ENCODE results near the gene COL28A1. TPM values are rescaled to one million over a fixed set of nuclear protein-coding genes. Genes with fewer than 3 reads are reported as not detected.

The COL28A1 gene
- total RNA-seq, 8 experiments from 2014 or later = 0.10 to 3.4 (median 0.98) TPM; not detected in 1

- in situ Hi-C loops (cut with MboI; ENCODE audit: low pct_unique_long_range_greater_than_20kb in 2 of 9, low sequenced_read_pairs in 9 of 9, unreplicated experiment in 9 of 9) = no loop called here
- ATAC-seq (replicated peaks in 6 of 8) = peak in 1 of 8 experiments; percentile 26
- Histone ChIP-seq H3K4me3 (no peak overlapping the region), H3K4me1 (replicated peaks in 1 of 2) (no peaks in the 10 kb centered on the region), H3K27ac (no peak overlapping the region)
- WGBS, 10 experiments = 0 to 69% (median 33%) methylated on average over 1 to 2 of the region's 2 CpGs; no CpG with 5 or more reads in 1 of the 10 experiments
These were observed 208.2 kb downstream of the COL28A1 start for GRCh38 chr7:7327423-7327822.

GRCh38 chr7:7324698-7325097 is 211.0 kb downstream of the COL28A1 start:
- 0 to 100% (median 63%) methylated on average over 1 to 3 of the region's 3 CpGs; no CpG with 5 or more reads in 4 of the 10 experiments for WGBS, 10 experiments
- Histone ChIP-seq H3K4me1 (replicated peaks in 1 of 2) (no peaks in the 10 kb centered on the region), H3K27ac (no peak overlapping the region), H3K4me3 (no peak overlapping the region)
- ATAC-seq (replicated peaks in 6 of 8) = no peak
- in situ Hi-C loops (cut with MboI; ENCODE audit: low pct_unique_long_range_greater_than_20kb in 2 of 9, low sequenced_read_pairs in 9 of 9, unreplicated experiment in 9 of 9) = no loop called here

- H3K27ac ChIP-seq = no peak overlapping the region
- ATAC-seq (replicated peaks in 6 of 8) = no peak
- in situ Hi-C loops (cut with MboI; ENCODE audit: low pct_unique_long_range_greater_than_20kb in 2 of 9, low sequenced_read_pairs in 9 of 9, unreplicated experiment in 9 of 9) = no loop called here
- 14 to 100% (median 72%) methylated on average over 1 to 2 of the region's 2 CpGs; no CpG with 5 or more reads in 4 of the 10 experiments for whole genome bisulfite sequencing, 10 experiments
- no peak overlapping the region for H3K4me3 ChIP-seq
- H3K4me1 ChIP-seq (replicated peaks in 1 of 2) = no peaks in the 10 kb centered on the region
These were observed 211.8 kb downstream of the COL28A1 start for GRCh38 chr7:7323921-7324320.

GRCh38 chr7:7323352-7323751 is 212.3 kb downstream of the COL28A1 start:
- no peak overlapping the region for H3K4me3 ChIP-seq
- no peak for ATAC-seq (replicated peaks in 6 of 8)
- in situ Hi-C loops (cut with MboI; ENCODE audit: low pct_unique_long_range_greater_than_20kb in 2 of 9, low sequenced_read_pairs in 9 of 9, unreplicated experiment in 9 of 9) = no loop called here
- H3K27ac ChIP-seq = no peak overlapping the region
- no peaks in the 10 kb centered on the region for H3K4me1 ChIP-seq (replicated peaks in 1 of 2)
- WGBS, 10 experiments = 8 to 90% (median 58%) methylated on average over 1 to 6 of the region's 6 CpGs; no CpG with 5 or more reads in 1 of the 10 experiments

GRCh38 chr7:7321681-7322080 is 214.0 kb downstream of the COL28A1 start:
- Histone ChIP-seq H3K4me3 (no peak overlapping the region), H3K27ac (no peak overlapping the region), H3K4me1 (replicated peaks in 1 of 2) (no peaks in the 10 kb centered on the region)
- WGBS, 10 experiments = 0 to 100% (median 40%) methylated on average over 1 to 4 of the region's 5 CpGs; no CpG with 5 or more reads in 1 of the 10 experiments
- ATAC-seq (replicated peaks in 6 of 8) = peak in 3 of 8 experiments; percentile 92 to 99 (median 99)
- in situ Hi-C loops (cut with MboI; ENCODE audit: low pct_unique_long_range_greater_than_20kb in 2 of 9, low sequenced_read_pairs in 9 of 9, unreplicated experiment in 9 of 9) = no loop called here

- Histone ChIP-seq H3K4me1 (replicated peaks in 1 of 2) (no peaks in the 10 kb centered on the region), H3K27ac (no peak overlapping the region), H3K4me3 (no peak overlapping the region)
- no peak for ATAC-seq (replicated peaks in 6 of 8)
- WGBS, 10 experiments = 43 to 100% (median 75%) methylated on average over 1 of the region's 1 CpG; no CpG with 5 or more reads in 6 of the 10 experiments
- in situ Hi-C loops (cut with MboI; ENCODE audit: low pct_unique_long_range_greater_than_20kb in 2 of 9, low sequenced_read_pairs in 9 of 9, unreplicated experiment in 9 of 9) = no loop called here
These were observed 217.1 kb downstream of the COL28A1 start for GRCh38 chr7:7318601-7319000.

GRCh38 chr7:7317850-7318249 is 217.8 kb downstream of the COL28A1 start:
- Histone ChIP-seq H3K27ac (no peak overlapping the region), H3K4me1 (replicated peaks in 1 of 2) (no peaks in the 10 kb centered on the region), H3K4me3 (no peak overlapping the region)
- no peak for ATAC-seq (replicated peaks in 6 of 8)
- 51 to 94% (median 86%) methylated on average over 1 to 4 of the region's 4 CpGs; no CpG with 5 or more reads in 1 of the 10 experiments for WGBS, 10 experiments
- in situ Hi-C loops (cut with MboI; ENCODE audit: low pct_unique_long_range_greater_than_20kb in 2 of 9, low sequenced_read_pairs in 9 of 9, unreplicated experiment in 9 of 9) = no loop called here

GRCh38 chr7:7315851-7316250 is 219.8 kb downstream of the COL28A1 start:
- WGBS, 10 experiments = 32 to 100% (median 67%) methylated on average over 2 to 3 of the region's 3 CpGs; no CpG with 5 or more reads in 3 of the 10 experiments
- in situ Hi-C loops (cut with MboI; ENCODE audit: low pct_unique_long_range_greater_than_20kb in 2 of 9, low sequenced_read_pairs in 9 of 9, unreplicated experiment in 9 of 9) = no loop called here
- Histone ChIP-seq H3K27ac (no peak overlapping the region), H3K4me3 (no peak overlapping the region), H3K4me1 (replicated peaks in 1 of 2) (no peaks in the 10 kb centered on the region)
- ATAC-seq (replicated peaks in 6 of 8) = no peak

- no peak for ATAC-seq (replicated peaks in 6 of 8)
- H3K4me1 ChIP-seq (replicated peaks in 1 of 2) = no peaks in the 10 kb centered on the region
These were observed 223.3 kb downstream of the COL28A1 start for GRCh38 chr7:7312323-7312722.

GRCh38 chr7:7311001-7311400 is 224.7 kb downstream of the COL28A1 start:
- ATAC-seq (replicated peaks in 6 of 8) = no peak
- H3K4me3 ChIP-seq = no peak overlapping the region
- H3K27ac ChIP-seq = no peak overlapping the region
- H3K4me1 ChIP-seq (replicated peaks in 1 of 2) = no peaks in the 10 kb centered on the region
- 40 to 93% (median 92%) methylated on average over 1 to 2 of the region's 2 CpGs; no CpG with 5 or more reads in 7 of the 10 experiments for WGBS, 10 experiments
- in situ Hi-C loops (cut with MboI; ENCODE audit: low pct_unique_long_range_greater_than_20kb in 2 of 9, low sequenced_read_pairs in 9 of 9, unreplicated experiment in 9 of 9) = no loop called here

More at GRCh38 chr7:7312323-7312722, 223.3 kb downstream of the COL28A1 start:
- no peak overlapping the region for H3K27ac ChIP-seq
- WGBS, 10 experiments = 0 to 91% (median 75%) methylated on average over 2 of the region's 2 CpGs; no CpG with 5 or more reads in 1 of the 10 experiments
- in situ Hi-C loops (cut with MboI; ENCODE audit: low pct_unique_long_range_greater_than_20kb in 2 of 9, low sequenced_read_pairs in 9 of 9, unreplicated experiment in 9 of 9) = no loop called here
- no peak overlapping the region for H3K4me3 ChIP-seq

GRCh38 chr7:7309203-7309602 is 226.5 kb downstream of the COL28A1 start:
- in situ Hi-C loops (cut with MboI; ENCODE audit: low pct_unique_long_range_greater_than_20kb in 2 of 9, low sequenced_read_pairs in 9 of 9, unreplicated experiment in 9 of 9) = no loop called here
- H3K27ac ChIP-seq = no peak overlapping the region
- peak in 2 of 8 experiments; percentile 15 to 55 for ATAC-seq (replicated peaks in 6 of 8)
- no peak overlapping the region for H3K4me3 ChIP-seq
- H3K4me1 ChIP-seq (replicated peaks in 1 of 2) = no peaks in the 10 kb centered on the region
- 0 to 100% (median 100%) methylated on average over 1 of the region's 1 CpG; no CpG with 5 or more reads in 3 of the 10 experiments for WGBS, 10 experiments

Other genes starting within 250 kb of the COL28A1 start
- 10 to 100 TPM in 7 of 8 experiments, 1 to 10 TPM in 1; 8.1 to 30.3 (median 25.4) TPM for gene MIOS, start 31.0 kb upstream of the COL28A1 start, total RNA-seq
- 10 to 100 TPM in 6 of 8 experiments, 1 to 10 TPM in 2; 7.8 to 19.1 (median 12.5) TPM for gene UMAD1, start 104.9 kb upstream of the COL28A1 start, total RNA-seq
- gene RPA3, start 182.7 kb upstream of the COL28A1 start, total RNA-seq = 10 to 100 TPM; 17.2 to 49.7 (median 30.8) TPM

Measured in motor neuron (in vitro differentiated cells).